Effector memory CD8-positive, alpha-beta T cell (primary cell): ENCODE data around the gene PHF20.
"Not testable (repeated sequence)": the region's sequence is repeated elsewhere in the genome, so short reads cannot be mapped to it uniquely, and the experiment has no call there.

Source experiments
- ATAC-seq: fragments of 150-1000 bp; cut with Tn5 transposase; replicated peaks from 2 replicates; pipeline ENCODE4 v1.10.0; 2021; ENCODE audit warnings: mild to moderate bottlenecking, moderate library complexity
- DNase-seq, 3 experiments: peaks; one replicate each; pipeline ENCODE4 v3.0.0; 2021
- H3K27ac Mint-ChIP-seq, 2 donors: one replicate each; pipeline ENCODE4 v1.8.0; 2022; ENCODE audit warnings: mild to moderate bottlenecking in 2 of 2, mixed read lengths in 2 of 2, moderate library complexity in 2 of 2
- H3K27me3 Mint-ChIP-seq, 2 donors: one replicate each; pipeline ENCODE4 v1.8.0; 2022; ENCODE audit warnings: mixed read lengths in 2 of 2
- H3K36me3 Mint-ChIP-seq: one replicate; pipeline ENCODE4 v1.8.0; 2022; ENCODE audit warnings: mild to moderate bottlenecking, moderate library complexity, mixed read lengths; ENCODE audit not compliant: insufficient read depth
- H3K4me1 Mint-ChIP-seq, 2 donors: one replicate each; pipeline ENCODE4 v1.8.0; 2022; ENCODE audit warnings: low read depth in 2 of 2, mixed read lengths in 2 of 2
- H3K4me3 Mint-ChIP-seq, 2 donors: one replicate each; pipeline ENCODE4 v1.8.0; 2022; ENCODE audit warnings: mild to moderate bottlenecking in 2 of 2, mixed read lengths in 2 of 2, moderate library complexity in 2 of 2
- H3K9me3 Mint-ChIP-seq, 2 donors: one replicate each; pipeline ENCODE4 v1.8.0; 2022; ENCODE audit warnings: mixed read lengths in 2 of 2

PHF20 gene

DNA sequence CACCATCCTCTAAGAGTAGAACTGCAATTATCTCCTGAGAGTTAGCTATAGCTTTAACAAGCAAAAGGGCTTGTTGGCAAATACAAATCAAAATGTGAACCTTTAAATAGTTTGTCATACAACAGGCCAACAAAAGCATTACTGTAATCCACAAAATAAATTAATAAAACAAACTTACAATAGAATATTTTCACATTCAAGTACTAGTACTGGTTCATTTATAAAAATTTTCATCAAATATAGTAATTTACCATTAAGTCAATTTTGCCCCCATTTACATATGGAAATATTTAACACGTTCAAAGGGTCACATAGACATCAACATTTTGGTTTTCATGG is 39.2 kb upstream of the PHF20 start:
- ATAC-seq: no peak
- no peak for DNase-seq
- Mint-ChIP-seq H3K27ac (peak overlapping the region in 1 of 2 donors; percentile 84), H3K4me3 (peak overlapping the region; percentile 58 to 76), H3K4me1 (peaks cover 32 to 47% of the 10 kb centered on the region in 2 donors), H3K36me3 (peaks cover 100% of the 10 kb centered on the region), H3K9me3 (no peaks in the 10 kb centered on the region), H3K27me3 (no peaks in the 10 kb centered on the region)

DNA sequence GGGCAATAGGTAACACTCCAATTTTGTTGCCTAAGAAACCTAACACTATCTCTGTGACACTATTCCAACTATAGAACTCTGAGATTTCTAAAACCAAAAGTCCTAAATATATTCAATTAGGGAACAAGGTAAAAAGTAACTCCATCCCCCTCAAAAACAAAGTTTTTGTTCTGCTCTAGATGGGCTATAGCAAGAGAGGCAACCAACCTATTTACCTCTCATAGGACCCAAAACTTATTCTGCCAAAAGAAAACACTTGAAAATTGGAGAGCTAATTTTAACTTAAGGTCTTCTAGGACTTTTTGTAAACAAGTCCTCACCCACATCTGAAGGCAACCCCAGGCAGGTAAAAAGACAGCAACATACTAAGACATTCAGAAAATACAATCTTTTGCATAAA is 37.4 kb upstream of the PHF20 start:
- Mint-ChIP-seq H3K27ac (peak overlapping the region; percentile 84 to 88), H3K4me1 (peaks cover 40 to 56% of the 10 kb centered on the region in 2 donors), H3K4me3 (peak overlapping the region; percentile 53 to 76), H3K36me3 (peaks cover 100% of the 10 kb centered on the region), H3K27me3 (no peaks in the 10 kb centered on the region), H3K9me3 (no peaks in the 10 kb centered on the region)
- no peak for ATAC-seq
- DNase-seq: no peak

DNA sequence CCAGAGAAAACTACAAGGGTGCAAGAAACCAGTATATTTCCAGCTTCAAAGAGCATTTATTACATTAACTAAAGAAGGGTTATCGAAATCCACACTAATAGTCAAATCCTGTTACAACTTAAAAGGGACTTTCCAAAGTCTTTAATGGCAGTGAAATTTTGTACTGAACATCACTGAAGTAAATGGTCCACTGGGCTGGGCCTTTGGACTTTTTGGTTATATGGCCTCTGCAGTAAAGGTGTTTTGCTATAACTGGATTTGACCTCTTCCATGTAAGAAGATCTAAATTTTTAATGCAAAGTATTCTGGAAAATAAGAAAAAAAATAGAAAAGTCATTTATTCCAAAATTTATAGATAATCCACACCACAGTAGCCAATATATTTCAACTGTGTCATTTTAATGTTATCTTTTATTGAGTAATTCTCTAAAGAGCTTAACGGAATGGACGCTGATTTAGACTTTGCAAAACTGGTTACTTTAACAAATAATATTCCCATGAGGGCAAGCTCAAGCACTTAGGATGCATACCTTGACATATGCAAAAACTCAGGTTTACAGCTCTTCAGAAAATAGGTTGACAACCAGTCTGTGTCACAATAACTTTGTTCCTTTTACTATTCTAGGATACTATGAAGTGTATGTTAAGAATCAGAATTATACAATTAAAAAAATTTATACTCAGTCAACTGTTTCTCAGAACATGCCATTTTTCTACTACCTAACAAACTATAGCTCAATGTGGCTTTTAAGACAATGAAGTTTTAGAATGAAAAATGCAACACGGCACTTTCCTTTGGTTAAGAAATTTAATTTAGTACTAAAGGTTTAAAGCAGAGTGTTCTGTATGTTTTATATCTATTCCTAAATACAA is 36.8 kb upstream of the PHF20 start:
- ATAC-seq (no peak), DNase-seq (no peak)
- peaks cover 100% of the 10 kb centered on the region for H3K36me3 Mint-ChIP-seq
- H3K27me3 Mint-ChIP-seq: no peaks in the 10 kb centered on the region
- H3K9me3 Mint-ChIP-seq: no peaks in the 10 kb centered on the region
- peak overlapping the region; percentile 74 to 76 for H3K4me3 Mint-ChIP-seq
- peaks cover 39 to 56% of the 10 kb centered on the region in 2 donors for H3K4me1 Mint-ChIP-seq
- peak overlapping the region; percentile 84 to 88 for H3K27ac Mint-ChIP-seq

DNA sequence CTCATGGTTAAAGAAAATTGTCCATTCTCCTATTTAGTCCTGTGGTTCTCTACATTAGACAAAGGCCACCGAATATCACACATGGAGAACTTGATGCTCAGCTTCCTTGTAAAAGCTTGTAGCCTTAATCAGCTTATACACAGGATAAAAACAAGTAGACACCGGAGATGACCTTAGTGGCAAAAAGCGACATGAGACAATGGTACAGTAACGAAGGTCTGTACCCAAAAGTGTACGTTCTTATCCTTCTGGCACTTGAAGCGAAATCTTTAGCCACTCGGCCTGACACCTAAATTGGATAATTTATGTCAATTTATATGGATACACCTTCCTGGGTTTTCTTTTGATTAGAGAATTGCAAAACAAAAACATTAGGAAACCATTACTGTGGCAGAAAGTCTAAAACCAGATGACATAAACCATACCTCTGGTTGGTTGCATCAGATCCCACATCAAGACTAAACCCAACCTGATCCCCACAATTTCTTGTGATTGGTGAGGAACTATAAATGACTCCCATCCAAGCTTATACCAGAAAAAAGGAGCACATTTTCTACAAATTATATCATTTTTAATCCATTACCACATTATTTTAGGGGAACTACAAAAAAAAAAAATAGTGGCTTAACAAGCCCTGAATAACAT is 35.9 kb upstream of the PHF20 start:
- ATAC-seq (no peak), DNase-seq (no peak)
- Mint-ChIP-seq H3K9me3 (no peaks in the 10 kb centered on the region), H3K36me3 (peaks cover 100% of the 10 kb centered on the region), H3K4me1 (peaks cover 41 to 61% of the 10 kb centered on the region in 2 donors), H3K4me3 (peak overlapping the region; percentile 74 to 76), H3K27me3 (no peaks in the 10 kb centered on the region), H3K27ac (peak overlapping the region; percentile 49)

DNA sequence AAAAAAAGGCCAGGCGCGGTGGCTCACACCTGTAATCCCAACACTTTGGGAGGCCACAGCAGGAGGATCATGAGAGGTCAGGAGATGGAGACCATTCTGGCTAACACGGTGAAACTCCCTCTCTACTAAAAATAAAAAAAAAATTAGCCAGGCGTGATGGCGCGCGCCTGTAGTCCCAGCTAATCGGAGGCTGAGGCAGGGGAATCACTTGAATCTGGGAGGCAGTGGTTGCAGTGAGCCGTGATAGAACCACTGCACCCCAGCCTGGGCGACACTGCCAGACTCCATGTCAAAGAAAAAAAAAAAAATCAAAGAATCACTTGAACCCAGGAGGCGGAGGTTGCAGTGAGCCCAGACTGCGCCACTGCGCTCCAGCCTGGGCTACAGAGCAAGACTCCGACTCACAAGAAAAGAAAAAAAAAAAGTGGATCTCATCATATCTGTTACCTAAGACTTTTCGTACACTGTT is 33.9 kb upstream of the PHF20 start:
- Mint-ChIP-seq H3K27ac (peak overlapping the region; percentile 48 to 86), H3K27me3 (no peaks in the 10 kb centered on the region), H3K9me3 (no peaks in the 10 kb centered on the region), H3K4me3 (peak overlapping the region; percentile 74 to 98), H3K4me1 (peaks cover 44 to 61% of the 10 kb centered on the region in 2 donors), H3K36me3 (peaks cover 98% of the 10 kb centered on the region)
- no peak for ATAC-seq
- no peak for DNase-seq

DNA sequence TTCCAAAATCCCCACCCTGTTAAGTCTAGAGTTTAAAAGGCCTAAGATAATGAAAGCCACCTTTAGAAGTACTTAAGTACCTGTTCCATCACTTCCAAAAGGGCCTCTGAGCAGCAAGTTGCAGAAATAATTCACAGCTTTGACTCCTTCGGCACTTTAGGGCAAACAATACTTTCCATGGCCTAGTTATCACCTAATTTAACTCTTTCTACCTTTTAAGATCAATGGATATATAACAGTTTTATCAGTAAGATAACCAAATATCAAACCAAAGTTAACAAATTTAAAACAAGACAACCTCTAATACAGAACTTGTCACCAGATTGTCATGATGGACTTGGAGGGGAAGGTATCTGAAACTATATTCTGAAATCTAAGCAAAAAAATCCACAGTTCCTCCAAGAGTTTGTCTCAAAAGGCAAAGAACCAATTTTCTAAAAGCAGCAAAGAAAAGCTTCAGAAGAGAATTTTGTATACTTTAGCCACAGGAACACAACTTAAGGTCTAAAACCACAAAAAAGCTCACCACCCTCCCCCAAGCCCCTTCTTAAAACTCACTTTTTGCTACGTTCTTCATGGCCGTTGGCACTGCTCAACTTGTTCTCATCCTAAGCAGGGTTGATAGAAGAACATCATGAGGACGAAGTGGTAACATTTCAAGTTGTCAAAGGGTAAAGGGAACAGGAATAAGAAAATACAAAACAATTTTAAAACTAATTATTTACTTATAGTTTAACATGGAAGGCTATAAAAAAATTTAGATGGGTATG is 33.2 kb upstream of the PHF20 start:
- ATAC-seq (no peak), DNase-seq (no peak)
- Mint-ChIP-seq H3K9me3 (no peaks in the 10 kb centered on the region), H3K4me3 (peak overlapping the region; percentile 74 to 98), H3K27ac (peak overlapping the region; percentile 48 to 86), H3K27me3 (no peaks in the 10 kb centered on the region), H3K36me3 (peaks cover 95% of the 10 kb centered on the region), H3K4me1 (peaks cover 42 to 61% of the 10 kb centered on the region in 2 donors)

DNA sequence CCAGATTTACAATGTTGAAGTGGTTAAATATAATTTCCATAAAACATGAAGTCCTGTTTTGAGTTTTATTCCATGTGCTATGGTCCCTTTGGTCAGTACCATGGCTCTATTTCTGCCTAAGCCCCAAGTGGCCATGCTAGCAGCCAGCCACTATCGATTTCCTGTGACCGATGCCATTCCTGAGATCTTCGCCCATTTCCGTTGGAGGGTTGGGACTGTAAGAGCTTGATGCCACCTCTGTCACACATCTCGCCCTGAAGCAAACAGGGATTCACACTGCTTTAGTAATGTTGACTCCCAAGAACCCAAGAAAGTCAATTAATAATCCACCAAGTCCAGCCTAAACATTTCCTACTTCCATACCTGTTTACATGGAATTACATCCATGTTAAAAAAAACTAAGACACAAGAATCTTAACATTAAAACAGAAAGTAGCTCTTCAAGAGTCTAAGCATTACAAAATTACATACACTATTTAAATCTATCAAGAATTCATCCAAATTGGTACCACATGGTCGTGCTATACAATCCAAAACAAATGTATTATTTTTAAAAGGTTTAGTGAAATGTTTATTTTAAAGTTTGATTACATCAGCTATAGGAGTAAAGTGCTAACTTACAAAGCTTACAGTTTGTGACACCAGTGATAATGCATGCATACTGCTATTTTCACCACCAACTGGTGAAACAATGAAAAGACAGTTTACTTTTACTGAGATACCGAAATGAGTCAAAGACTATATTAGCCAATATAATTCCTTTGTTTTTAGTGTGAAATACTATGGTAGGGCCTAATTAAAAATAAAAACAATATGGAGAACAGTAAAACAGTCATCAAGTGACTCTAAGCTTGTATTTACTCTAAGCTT is 32.3 kb upstream of the PHF20 start:
- Mint-ChIP-seq H3K36me3 (peaks cover 86% of the 10 kb centered on the region), H3K27ac (peak overlapping the region; percentile 35 to 99)

DNA sequence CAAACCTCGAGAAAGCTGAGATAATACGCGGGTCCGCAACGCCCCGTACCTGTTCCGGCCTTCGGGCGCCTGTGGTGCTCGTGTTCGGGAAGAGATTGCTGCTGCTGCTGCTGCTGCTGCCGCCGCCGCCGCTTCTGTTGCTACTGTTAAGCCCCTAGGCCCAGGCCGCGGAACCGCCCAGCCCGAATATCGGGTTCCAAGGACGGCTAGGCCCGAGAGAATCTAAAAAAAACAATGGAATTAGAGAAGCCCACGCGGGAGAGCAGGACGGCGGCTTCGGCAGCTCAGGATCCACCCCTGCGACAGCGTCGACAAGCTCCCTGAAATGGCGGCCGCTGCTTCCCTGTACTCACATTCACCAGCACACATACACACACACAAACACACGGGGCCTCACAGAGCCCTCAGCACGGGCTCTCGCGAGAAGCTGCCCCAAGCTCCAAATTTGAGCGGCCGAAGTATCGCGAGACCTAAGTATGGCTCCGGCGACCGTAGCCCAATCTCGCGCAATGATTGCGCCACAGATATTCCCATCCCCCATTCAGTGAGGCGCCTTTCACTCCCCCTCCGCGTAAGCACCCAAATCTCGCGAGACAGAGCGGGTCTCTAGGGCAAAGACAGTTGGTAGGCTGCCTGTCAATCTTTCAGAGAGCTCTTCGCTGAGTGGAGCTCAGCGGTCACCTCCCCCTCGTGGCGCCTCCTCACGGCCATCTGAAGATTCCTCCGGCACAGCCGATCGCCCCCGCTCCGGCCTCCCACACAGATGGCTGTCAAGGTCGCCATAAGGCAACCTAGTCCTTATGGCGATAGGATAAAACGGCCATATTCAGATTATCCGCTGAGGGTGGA is 29.7 kb upstream of the PHF20 start, which contains the start of gene RBM39:
RBM39 (minus strand) TSS at position 369 of the 849 bp plus-strand sequence. CDS start 1,386 bp downstream, outside the sequence.
- peaks cover 30 to 48% of the 10 kb centered on the region in 2 donors for H3K4me1 Mint-ChIP-seq
- peaks cover 60% of the 10 kb centered on the region for H3K36me3 Mint-ChIP-seq
- H3K4me3 Mint-ChIP-seq: peak within 1 kb of the TSS; percentile 97 to 98
- H3K27me3 Mint-ChIP-seq: no peaks in the 10 kb centered on the region
- DNase-seq (peak; percentile 99 to 100 (median 99)), ATAC-seq (peak; percentile 82)
- no peaks in the 10 kb centered on the region for H3K9me3 Mint-ChIP-seq
- peak within 1 kb of the TSS; percentile 99 to 100 for H3K27ac Mint-ChIP-seq

More for the DNA sequence above, 32.3 kb upstream of the PHF20 start:
- Mint-ChIP-seq H3K27me3 (no peaks in the 10 kb centered on the region), H3K4me1 (peaks cover 37 to 58% of the 10 kb centered on the region in 2 donors), H3K4me3 (peak overlapping the region; percentile 97 to 98), H3K9me3 (no peaks in the 10 kb centered on the region)
- ATAC-seq: no peak
- no peak for DNase-seq

DNA sequence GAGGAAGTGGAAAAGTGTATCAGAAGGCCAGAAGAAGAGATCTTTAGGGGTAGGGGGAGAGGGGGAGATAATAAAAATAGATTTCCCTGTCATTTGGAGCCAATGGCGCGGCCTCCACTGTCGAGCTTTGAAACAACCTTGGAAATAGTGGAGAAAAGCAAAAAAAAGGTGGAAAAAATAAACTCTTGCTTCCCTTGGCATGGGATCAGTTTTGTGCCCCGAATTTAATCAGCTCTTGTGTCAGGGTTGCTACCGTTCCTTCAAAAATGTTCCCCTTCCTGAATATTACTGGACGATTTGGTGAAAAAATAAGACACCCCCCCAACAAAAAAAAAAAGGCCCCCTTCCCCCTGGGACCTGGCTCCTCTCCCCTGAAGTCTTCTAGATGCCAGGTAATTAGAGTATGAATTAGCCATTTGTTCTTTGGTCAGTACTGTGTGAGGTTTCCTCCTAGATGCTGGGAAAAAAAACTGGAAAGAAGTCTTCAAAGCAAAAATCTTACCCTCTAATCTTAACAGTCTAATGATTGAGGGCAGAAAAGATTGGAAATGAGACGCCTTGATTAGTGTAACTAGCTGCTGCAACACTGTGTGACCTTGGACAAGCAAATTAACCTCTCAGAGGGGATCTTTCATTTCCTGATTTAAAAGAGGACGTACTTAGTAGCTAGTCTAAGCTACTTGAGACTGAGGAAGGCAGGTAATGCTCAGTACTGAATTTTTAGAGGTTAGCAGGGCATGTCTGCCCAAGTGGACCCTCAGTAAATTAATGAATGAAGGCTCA is 28.9 kb upstream of the PHF20 start:
- Mint-ChIP-seq H3K9me3 (no peaks in the 10 kb centered on the region), H3K27me3 (no peaks in the 10 kb centered on the region), H3K36me3 (peaks cover 52% of the 10 kb centered on the region), H3K4me1 (peaks cover 30 to 47% of the 10 kb centered on the region in 2 donors), H3K4me3 (peak overlapping the region; percentile 97 to 98), H3K27ac (peak overlapping the region; percentile 99 to 100)
- ATAC-seq (no peak), DNase-seq (no peak)

DNA sequence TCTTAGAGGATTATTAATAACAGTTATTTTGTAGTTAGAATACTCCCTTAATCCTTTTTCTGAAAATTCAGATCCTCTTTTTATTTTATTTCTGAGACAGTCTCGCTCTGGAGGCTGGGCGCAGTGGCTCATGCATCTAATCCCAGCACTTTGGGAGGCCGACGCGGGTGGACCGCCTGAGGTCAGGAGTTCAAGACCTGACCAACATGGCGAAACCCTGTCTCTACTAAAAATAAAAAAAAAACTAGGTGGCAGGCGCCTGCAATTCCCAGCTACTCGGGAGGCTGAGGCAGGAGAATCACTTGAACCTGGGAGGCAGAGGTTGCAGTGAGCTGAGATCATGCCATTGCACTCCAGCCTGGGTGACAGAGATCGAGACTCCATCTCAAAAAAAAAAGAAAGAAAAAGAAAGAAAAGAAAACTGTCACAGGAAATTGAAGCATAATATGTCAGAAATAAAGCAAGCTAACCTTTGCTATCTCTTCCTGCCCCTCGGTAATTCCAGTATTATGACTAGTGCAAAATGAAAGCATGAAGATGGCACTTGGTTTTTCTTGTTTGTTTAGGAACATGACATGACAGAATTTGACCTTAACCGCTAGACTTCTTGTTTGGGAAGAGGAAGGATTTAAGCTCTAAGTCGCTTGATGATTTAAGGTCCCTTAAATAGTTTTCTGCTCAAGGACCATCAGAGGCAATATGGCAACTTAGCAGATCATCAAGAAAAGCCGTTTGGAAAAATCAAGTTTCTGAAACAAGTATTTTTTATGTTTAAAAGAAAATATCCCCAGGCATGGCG is 27.9 kb upstream of the PHF20 start:
- Mint-ChIP-seq H3K4me1 (peaks cover 24 to 38% of the 10 kb centered on the region in 2 donors), H3K27ac (peak overlapping the region; percentile 99 to 100), H3K27me3 (no peaks in the 10 kb centered on the region), H3K4me3 (peak overlapping the region; percentile 97 to 98), H3K36me3 (peaks cover 43% of the 10 kb centered on the region), H3K9me3 (no peaks in the 10 kb centered on the region)
- ATAC-seq (no peak), DNase-seq (no peak)

DNA sequence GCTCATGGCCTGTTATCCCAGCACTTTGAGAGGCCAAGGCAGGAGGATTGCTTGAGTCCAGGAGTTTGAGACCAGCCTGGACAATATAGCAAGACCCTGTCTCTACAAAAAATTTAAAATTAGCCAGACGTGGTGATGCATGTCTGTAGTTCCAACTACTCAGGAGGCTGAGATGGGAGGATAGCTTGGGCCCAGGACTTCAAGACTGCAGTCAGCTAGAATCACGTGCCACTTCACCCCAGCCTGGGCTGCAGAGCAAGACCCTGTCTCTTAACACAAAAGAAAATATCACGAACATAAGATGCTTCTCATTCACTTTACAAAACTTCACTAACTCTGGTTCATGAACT is 27.3 kb upstream of the PHF20 start:
- H3K36me3 Mint-ChIP-seq: peaks cover 37% of the 10 kb centered on the region
- not testable (repeated sequence) for ATAC-seq, DNase-seq, H3K27me3 Mint-ChIP-seq, H3K9me3 Mint-ChIP-seq
- peaks cover 21 to 35% of the 10 kb centered on the region in 2 donors for H3K4me1 Mint-ChIP-seq
- peak overlapping the region; percentile 99 to 100 for H3K27ac Mint-ChIP-seq
- peak overlapping the region; percentile 97 to 98 for H3K4me3 Mint-ChIP-seq
